Measurements from ENCODE around the gene ADAMTS5. TPM values are rescaled to one million over a fixed set of nuclear protein-coding genes. Genes with fewer than 3 reads are reported as not detected.

Gene ADAMTS5
- total RNA-seq (10 to 100 TPM in 2 of 5 donors, 1 to 10 TPM in 3; 1.4 to 52.0 (median 6.7) TPM), polyA plus RNA-seq (1 to 10 TPM in 2 of 3 donors, under 1 TPM in 1; 0.55 to 2.4 (median 2.2) TPM)
- long read RNA-seq, donor 1 = 0 reads
- long read RNA-seq, donor 2, full-length matches to known transcripts = 1 of 1 reads
- long read RNA-seq, donor 2, partial matches to known transcripts = 0 of 1 reads
- long read RNA-seq, donor 2, other reads (novel, unspliced or antisense) = 0 of 1 reads
- long read RNA-seq, donor 3 = 0 reads
- long read RNA-seq, donor 4 = 0 reads
- long read RNA-seq, donor 5 = 0 reads
- long read RNA-seq, donor 6, full-length matches to known transcripts = 4 of 4 reads
- long read RNA-seq, donor 6, partial matches to known transcripts = 0 of 4 reads
- long read RNA-seq, donor 6, other reads (novel, unspliced or antisense) = 0 of 4 reads
- long read RNA-seq, donor 7, full-length matches to known transcripts = 2 of 2 reads
- long read RNA-seq, donor 7, partial matches to known transcripts = 0 of 2 reads
- long read RNA-seq, donor 7, other reads (novel, unspliced or antisense) = 0 of 2 reads
- long read RNA-seq, donor 8, full-length matches to known transcripts = 2 of 2 reads
- long read RNA-seq, donor 8, partial matches to known transcripts = 0 of 2 reads
- long read RNA-seq, donor 8, other reads (novel, unspliced or antisense) = 0 of 2 reads
- long read RNA-seq, donor 9 = 0 reads
- long read RNA-seq, donor 10 = 0 reads

DNA sequence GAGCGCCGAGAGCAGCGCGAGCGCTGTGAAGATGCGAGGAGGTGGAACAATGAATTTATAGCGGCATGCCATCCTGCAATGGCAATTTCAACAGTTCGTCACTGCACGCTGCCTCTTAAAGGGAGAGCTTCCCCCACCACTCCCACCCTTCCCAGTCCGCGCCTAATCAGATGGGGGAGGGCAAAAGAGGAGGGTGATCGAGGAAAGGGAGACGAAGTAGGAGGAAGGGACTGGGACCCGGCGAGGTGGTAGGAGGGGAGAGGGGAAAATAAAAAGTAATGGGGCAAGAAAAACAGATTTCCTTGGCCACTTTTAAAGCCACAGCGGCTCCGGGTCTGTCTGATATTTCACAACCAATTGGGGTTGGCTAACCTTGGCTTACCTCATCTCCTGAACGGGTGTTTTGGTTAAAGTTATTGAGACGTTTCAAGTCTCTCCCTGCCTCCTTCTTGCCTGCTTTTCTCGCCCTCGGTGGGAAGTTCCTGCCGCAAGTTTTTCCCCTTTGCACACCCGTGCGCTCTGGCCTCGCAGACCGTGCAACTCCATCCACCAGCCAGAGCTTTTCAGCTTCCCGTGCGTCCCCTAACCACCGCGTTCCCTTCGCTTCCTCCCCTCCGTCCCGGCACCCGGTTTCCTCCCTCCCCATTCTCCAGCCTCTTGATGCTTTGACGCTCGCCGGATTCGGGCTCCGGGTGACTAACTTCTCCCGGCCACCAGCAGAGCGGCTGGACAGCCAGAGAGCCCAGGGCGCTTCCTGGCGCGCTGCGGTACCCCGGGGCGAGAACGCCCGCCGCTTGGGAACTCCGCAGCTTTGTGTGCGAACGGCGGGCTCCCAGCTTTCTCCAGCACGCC is at the start of gene ADAMTS5:
Gene ADAMTS5, minus strand, starts transcription at position 27 of the 852 bp plus-strand sequence. CDS start 697 bp downstream, outside the sequence.
- H3K27ac ChIP-seq = peak within 1 kb of the TSS; percentile 70 to 86 (median 83)
- no peaks in the 10 kb centered on the region for H3K36me3 ChIP-seq
- peak within 1 kb of the TSS; percentile 56 to 68 (median 60) for H3K4me3 ChIP-seq
- H3K27me3 ChIP-seq = peaks cover 0 to 49% (median 17%) of the 10 kb centered on the region in 3 donors
- H3K4me1 ChIP-seq = peaks cover 0 to 39% (median 18%) of the 10 kb centered on the region in 4 donors
- TF ChIP-seq POLR2AphosphoS5 (IDR thresholded peaks at IDR 0.05) (peak in 2 of 3 donors; percentile 72 to 87), EP300 (IDR thresholded peaks at IDR 0.05) (no peak), POLR2A (IDR thresholded peaks at IDR 0.05) (no peak)
- DNase-seq = peak; percentile 25 to 83
- intact Hi-C loops (cut with DNase I; ENCODE audit: low total_unique reads) = no loop called here
- H3K9me3 ChIP-seq = no peaks in the 10 kb centered on the region
- WGBS, 5 donors = 2 to 4% (median 3%) methylated on average over 50 to 55 of the region's 55 CpGs

DNA sequence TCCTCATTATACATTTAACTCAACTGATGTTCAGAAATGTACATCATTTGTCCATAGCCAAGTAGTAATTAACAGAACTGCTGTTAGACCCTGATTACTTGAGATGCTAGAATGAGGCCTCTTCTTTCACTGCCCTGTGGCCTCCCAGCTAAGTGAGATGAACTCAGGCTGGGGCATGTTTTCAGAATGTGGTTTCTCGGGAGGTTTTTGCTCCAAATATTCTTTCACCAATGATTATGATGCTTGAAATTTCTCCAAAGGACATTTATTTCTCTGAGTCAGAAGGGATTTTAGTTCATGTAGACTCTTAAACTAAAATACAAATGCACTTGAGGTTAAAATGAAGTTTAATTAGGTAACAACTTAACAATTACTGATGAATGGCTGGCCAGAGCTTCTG is 34.6 kb upstream of the ADAMTS5 start:
- no peak for DNase-seq
- intact Hi-C loops (cut with DNase I; ENCODE audit: low total_unique reads) = no loop called here
- H3K9me3 ChIP-seq = no peaks in the 10 kb centered on the region
- WGBS, 5 donors = 46 to 77% (median 71%) methylated on average over 1 of the region's 1 CpG
- no peak overlapping the region for H3K27ac ChIP-seq
- no peaks in the 10 kb centered on the region for H3K27me3 ChIP-seq
- no peak overlapping the region for H3K4me3 ChIP-seq
- no peaks in the 10 kb centered on the region for H3K4me1 ChIP-seq
- no peaks in the 10 kb centered on the region for H3K36me3 ChIP-seq
- TF ChIP-seq POLR2AphosphoS5 (IDR thresholded peaks at IDR 0.05) (no peak), EP300 (IDR thresholded peaks at IDR 0.05) (no peak), POLR2A (IDR thresholded peaks at IDR 0.05) (no peak)
- TF ChIP-seq, protein P1, sequence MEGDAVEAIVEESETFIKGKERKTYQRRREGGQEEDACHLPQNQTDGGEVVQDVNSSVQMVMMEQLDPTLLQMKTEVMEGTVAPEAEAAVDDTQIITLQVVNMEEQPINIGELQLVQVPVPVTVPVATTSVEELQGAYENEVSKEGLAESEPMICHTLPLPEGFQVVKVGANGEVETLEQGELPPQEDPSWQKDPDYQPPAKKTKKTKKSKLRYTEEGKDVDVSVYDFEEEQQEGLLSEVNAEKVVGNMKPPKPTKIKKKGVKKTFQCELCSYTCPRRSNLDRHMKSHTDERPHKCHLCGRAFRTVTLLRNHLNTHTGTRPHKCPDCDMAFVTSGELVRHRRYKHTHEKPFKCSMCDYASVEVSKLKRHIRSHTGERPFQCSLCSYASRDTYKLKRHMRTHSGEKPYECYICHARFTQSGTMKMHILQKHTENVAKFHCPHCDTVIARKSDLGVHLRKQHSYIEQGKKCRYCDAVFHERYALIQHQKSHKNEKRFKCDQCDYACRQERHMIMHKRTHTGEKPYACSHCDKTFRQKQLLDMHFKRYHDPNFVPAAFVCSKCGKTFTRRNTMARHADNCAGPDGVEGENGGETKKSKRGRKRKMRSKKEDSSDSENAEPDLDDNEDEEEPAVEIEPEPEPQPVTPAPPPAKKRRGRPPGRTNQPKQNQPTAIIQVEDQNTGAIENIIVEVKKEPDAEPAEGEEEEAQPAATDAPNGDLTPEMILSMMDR (IDR thresholded peaks at IDR 0.05) = no peak

DNA sequence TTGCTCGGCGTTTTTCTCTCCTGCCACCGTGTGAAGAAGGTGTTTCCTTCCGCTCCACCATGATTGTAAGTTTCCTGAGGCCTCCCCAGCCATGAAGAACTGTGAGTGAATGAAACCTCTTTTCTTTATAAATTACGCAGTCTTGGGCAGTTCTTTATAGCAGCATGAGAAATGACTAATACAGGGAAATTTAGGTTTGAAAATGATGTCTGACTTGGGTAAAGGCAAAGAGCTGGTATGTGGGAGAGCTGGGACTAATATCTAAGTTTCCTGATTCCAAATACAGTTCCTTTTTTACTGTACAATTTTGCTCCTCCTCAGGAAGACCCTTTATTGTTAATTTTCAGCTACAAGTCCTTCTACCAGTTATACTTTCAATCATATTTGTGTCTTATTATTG is 16.7 kb upstream of the ADAMTS5 start:
- intact Hi-C loops (cut with DNase I; ENCODE audit: low total_unique reads) = no loop called here

DNA sequence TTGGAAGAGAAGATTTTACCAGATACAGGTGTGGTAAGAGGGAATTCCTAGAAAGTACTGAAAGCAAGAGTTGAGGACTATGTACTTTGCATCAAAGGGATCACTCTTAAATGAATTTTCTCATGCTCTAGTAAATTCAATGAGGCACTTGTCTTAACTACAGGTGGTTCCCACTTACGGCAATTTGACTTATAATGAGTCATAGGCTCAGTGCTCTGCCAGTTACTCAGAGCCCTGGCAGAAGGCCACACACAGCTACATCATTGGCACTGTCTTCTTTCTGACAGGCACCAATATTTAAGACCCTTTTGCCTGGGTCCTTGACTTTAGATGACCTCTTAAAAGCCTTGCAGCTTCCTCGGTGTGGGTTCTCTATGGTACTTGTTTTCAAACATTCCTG is 15.9 kb upstream of the ADAMTS5 start:
- Histone ChIP-seq H3K9me3 (peaks cover 0 to 4% (median 0%) of the 10 kb centered on the region in 4 donors), H3K36me3 (no peaks in the 10 kb centered on the region), H3K27me3 (no peaks in the 10 kb centered on the region), H3K4me3 (no peak overlapping the region), H3K4me1 (no peaks in the 10 kb centered on the region), H3K27ac (no peak overlapping the region)
- no peak for DNase-seq
- intact Hi-C loops (cut with DNase I; ENCODE audit: low total_unique reads) = no loop called here
- 75 to 83% (median 81%) methylated on average over 2 of the region's 2 CpGs for WGBS, 5 donors
- TF ChIP-seq POLR2AphosphoS5 (IDR thresholded peaks at IDR 0.05) = no peak
- no peak for TF ChIP-seq EP300 (IDR thresholded peaks at IDR 0.05)
- no peak for TF ChIP-seq POLR2A (IDR thresholded peaks at IDR 0.05)
- TF ChIP-seq, protein P1 (IDR thresholded peaks at IDR 0.05) = no peak

More for the DNA sequence above, 16.7 kb upstream of the ADAMTS5 start:
- no peak for TF ChIP-seq POLR2AphosphoS5 (IDR thresholded peaks at IDR 0.05)
- no peak for TF ChIP-seq EP300 (IDR thresholded peaks at IDR 0.05)
- TF ChIP-seq POLR2A (IDR thresholded peaks at IDR 0.05) = no peak
- TF ChIP-seq, protein P1 (IDR thresholded peaks at IDR 0.05) = no peak
- 76 to 86% (median 80%) methylated on average over 5 of the region's 5 CpGs for WGBS, 5 donors
- Histone ChIP-seq H3K27me3 (no peaks in the 10 kb centered on the region), H3K9me3 (peaks cover 0 to 12% (median 4%) of the 10 kb centered on the region in 4 donors), H3K36me3 (no peaks in the 10 kb centered on the region), H3K27ac (no peak overlapping the region), H3K4me3 (no peak overlapping the region), H3K4me1 (no peaks in the 10 kb centered on the region)
- no peak for DNase-seq

All from stomach (tissue), 19 donors.